Measurements from ENCODE around the gene CTNND1. TPM values are rescaled to one million over a fixed set of nuclear protein-coding genes. Genes with fewer than 3 reads are reported as not detected.

Gene CTNND1, protein sequence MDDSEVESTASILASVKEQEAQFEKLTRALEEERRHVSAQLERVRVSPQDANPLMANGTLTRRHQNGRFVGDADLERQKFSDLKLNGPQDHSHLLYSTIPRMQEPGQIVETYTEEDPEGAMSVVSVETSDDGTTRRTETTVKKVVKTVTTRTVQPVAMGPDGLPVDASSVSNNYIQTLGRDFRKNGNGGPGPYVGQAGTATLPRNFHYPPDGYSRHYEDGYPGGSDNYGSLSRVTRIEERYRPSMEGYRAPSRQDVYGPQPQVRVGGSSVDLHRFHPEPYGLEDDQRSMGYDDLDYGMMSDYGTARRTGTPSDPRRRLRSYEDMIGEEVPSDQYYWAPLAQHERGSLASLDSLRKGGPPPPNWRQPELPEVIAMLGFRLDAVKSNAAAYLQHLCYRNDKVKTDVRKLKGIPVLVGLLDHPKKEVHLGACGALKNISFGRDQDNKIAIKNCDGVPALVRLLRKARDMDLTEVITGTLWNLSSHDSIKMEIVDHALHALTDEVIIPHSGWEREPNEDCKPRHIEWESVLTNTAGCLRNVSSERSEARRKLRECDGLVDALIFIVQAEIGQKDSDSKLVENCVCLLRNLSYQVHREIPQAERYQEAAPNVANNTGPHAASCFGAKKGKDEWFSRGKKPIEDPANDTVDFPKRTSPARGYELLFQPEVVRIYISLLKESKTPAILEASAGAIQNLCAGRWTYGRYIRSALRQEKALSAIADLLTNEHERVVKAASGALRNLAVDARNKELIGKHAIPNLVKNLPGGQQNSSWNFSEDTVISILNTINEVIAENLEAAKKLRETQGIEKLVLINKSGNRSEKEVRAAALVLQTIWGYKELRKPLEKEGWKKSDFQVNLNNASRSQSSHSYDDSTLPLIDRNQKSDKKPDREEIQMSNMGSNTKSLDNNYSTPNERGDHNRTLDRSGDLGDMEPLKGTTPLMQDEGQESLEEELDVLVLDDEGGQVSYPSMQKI
- total RNA-seq (124 and 130 TPM in 2 replicates), polyA plus RNA-seq (59.4 and 65.0 TPM in 2 replicates)

DNA sequence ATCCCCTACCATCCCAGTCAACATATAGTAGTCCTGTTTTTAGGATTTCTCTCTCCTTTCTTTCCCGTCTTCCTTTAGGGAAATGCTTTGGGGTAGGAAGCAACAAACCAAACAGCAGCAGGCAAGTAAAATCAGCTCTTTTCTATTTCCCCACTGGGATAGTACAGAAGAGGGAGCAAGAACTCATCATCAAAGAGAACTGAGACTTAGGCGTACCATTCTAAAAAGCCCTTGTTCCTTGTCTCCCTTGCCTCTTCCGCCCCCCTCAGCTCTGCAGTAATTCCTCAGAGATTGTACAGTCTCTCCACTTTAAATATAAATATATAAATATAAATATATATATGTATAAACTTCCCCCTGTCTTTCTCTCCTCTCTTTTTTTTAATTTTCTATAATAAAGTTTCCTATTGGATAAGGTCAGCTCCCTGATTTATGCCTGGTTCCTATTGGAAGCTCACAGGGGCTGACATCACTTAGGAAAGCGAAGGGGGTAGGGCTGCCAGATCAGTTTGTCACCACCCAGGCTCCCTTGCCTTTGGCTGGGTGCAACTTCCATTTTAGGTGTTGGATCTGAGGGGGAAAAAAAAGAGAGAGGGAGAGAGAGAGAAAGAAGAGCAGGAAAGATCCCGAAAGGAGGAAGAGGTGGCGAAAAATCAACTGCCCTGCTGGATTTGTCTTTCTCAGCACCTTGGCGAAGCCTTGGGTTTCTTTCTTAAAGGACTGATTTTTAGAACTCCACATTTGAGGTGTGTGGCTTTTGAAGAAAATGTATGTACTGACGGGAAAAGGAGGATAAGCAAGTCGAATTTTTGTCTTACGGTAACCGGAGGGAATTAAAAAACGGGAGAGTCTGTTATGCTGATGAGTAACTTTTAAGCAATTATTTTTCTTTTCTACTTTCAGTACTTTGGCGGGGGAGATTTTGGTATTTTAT, at the start of gene CTNND1:
CTNND1 (plus strand) TSS at position 502 of the 934 bp plus-strand sequence. CDS start 29,677 bp downstream, outside the sequence.
- Histone ChIP-seq H3K4me2 (peak within 1 kb of the TSS; percentile 83), H3K36me3 (replicated peaks; ENCODE audit: insufficient read depth, low read depth) (no peaks in the 10 kb centered on the region), H3K27me3 (no peaks in the 10 kb centered on the region), H3K79me2 (peaks cover 51% of the 10 kb centered on the region), H3K27ac (peak within 1 kb of the TSS; percentile 96), H3K4me1 (ENCODE audit: insufficient read depth) (peaks cover 20% of the 10 kb centered on the region), H3K4me3 (peak within 1 kb of the TSS; percentile 58), H4K20me1 (ENCODE audit: insufficient read depth, poor library complexity, severe bottlenecking) (peaks cover 34% of the 10 kb centered on the region), H3K9me2 (replicated peaks; ENCODE audit: insufficient read depth) (no peaks in the 10 kb centered on the region), H3K9me3 (ENCODE audit: low read depth) (no peaks in the 10 kb centered on the region), H2AFZ (peak within 1 kb of the TSS; percentile 70)
- TF ChIP-seq, protein P1, sequence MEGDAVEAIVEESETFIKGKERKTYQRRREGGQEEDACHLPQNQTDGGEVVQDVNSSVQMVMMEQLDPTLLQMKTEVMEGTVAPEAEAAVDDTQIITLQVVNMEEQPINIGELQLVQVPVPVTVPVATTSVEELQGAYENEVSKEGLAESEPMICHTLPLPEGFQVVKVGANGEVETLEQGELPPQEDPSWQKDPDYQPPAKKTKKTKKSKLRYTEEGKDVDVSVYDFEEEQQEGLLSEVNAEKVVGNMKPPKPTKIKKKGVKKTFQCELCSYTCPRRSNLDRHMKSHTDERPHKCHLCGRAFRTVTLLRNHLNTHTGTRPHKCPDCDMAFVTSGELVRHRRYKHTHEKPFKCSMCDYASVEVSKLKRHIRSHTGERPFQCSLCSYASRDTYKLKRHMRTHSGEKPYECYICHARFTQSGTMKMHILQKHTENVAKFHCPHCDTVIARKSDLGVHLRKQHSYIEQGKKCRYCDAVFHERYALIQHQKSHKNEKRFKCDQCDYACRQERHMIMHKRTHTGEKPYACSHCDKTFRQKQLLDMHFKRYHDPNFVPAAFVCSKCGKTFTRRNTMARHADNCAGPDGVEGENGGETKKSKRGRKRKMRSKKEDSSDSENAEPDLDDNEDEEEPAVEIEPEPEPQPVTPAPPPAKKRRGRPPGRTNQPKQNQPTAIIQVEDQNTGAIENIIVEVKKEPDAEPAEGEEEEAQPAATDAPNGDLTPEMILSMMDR (IDR thresholded peaks at IDR 0.05; ENCODE audit: poor library complexity): peak; percentile 18
- no peak for TF ChIP-seq EZH2phosphoT487 (IDR thresholded peaks at IDR 0.05; ENCODE audit: low read depth, severe bottlenecking, unreplicated experiment)
- peak; percentile 95 for DNase-seq (ENCODE audit: low spot score)
- WGBS (ENCODE audit: low lambda C conversion rate, missing lambda C conversion rate): 4% methylated on average over 13 of the region's 13 CpGs

DNA sequence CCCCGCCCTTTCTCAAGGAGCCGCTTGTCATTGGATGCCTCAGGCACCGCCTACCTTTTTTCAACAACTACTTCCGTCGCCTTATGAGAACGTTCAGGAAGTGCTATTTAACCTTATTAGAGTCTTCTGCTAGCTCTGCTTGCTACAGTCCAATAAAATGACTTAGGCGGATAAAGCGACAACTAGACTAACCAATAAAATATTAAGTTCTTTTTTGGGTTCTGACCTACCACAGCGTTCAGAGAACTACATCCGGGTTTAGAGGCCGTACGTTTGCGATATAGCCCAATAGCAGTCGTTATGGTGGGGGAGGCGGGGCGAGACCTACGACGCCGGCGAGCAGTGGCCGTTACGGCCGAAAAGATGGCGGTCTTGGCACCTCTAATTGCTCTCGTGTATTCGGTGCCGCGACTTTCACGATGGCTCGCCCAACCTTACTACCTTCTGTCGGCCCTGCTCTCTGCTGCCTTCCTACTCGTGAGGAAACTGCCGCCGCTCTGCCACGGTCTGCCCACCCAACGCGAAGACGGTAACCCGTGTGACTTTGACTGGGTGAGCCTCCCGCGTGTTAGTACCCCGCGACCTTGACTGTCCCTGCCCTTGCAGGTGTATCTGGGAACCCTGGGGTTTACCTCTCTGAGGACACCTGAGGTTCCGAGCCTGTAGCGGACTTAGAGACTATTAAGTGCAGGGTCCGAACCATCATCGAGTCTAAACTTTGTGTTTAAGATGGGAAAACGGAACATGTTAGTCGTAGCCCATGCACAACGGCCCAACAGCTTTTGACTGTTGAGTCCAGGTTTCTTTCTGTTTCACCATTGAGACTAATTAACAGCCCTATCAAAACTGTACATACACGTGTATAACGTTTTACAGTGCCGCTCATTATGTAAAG, 49.1 kb upstream of the CTNND1 start, which contains the start of gene TMX2:
TMX2 (plus strand) TSS at position 338 of the 895 bp plus-strand sequence; CDS start at position 364, 26 bp downstream.
- Histone ChIP-seq H3K4me2 (peak within 1 kb of the TSS; percentile 96), H2AFZ (peak within 1 kb of the TSS; percentile 32), H3K36me3 (replicated peaks; ENCODE audit: insufficient read depth, low read depth) (no peaks in the 10 kb centered on the region), H3K9me3 (ENCODE audit: low read depth) (no peaks in the 10 kb centered on the region), H3K4me1 (ENCODE audit: insufficient read depth) (peaks cover 21% of the 10 kb centered on the region), H3K4me3 (peak within 1 kb of the TSS; percentile 32), H3K27ac (peak within 1 kb of the TSS; percentile 87), H3K79me2 (peaks cover 65% of the 10 kb centered on the region), H3K9me2 (replicated peaks; ENCODE audit: insufficient read depth) (no peaks in the 10 kb centered on the region), H4K20me1 (ENCODE audit: insufficient read depth, poor library complexity, severe bottlenecking) (no peaks in the 10 kb centered on the region), H3K27me3 (no peaks in the 10 kb centered on the region)
- 1% methylated on average over 53 of the region's 53 CpGs for WGBS (ENCODE audit: low lambda C conversion rate, missing lambda C conversion rate)
- no peak for TF ChIP-seq EZH2 (IDR thresholded peaks at IDR 0.05; ENCODE audit: borderline replicate concordance)
- no peak for TF ChIP-seq EZH2phosphoT487 (IDR thresholded peaks at IDR 0.05; ENCODE audit: low read depth, severe bottlenecking, unreplicated experiment)
- TF ChIP-seq, protein P1 (IDR thresholded peaks at IDR 0.05; ENCODE audit: poor library complexity): no peak
- DNase-seq (ENCODE audit: low spot score): peak; percentile 97

Measured in hepatocyte (in vitro differentiated cells).